SW 1271 (cell line): Measurements from ENCODE around the gene GALNS.

Source experiments
- DNase-seq, 2 experiments: peaks; one replicate each; lab custom pipeline; 2025; lab: John Stamatoyannopoulos, UW

Gene GALNS

DNA sequence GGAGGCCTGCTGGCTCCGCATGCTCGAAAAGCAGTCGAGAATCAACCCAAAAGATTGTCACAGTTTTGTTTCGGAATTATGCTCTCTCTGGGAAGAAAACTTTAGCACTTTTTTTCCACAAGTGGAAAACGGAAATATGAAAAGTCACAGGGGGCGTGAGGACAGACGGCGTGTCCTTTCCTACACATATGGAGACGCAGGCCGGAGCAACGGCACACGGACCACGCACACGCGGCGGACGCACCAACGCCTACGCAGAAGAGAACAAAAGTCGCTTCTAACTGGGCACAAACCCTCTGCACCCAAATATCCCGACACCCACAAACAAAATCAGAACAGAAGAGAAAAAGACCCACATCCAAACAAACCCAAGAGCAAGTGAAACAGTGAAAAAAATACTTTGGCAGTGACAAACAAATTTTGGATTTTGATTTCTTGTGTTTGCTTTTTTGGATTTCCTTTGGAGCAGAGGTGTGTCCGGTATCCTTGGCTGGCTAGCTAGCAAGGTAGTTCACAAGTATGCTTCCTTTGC, 19.0 kb upstream of the GALNS start:
- DNase-seq, result no peak

DNA sequence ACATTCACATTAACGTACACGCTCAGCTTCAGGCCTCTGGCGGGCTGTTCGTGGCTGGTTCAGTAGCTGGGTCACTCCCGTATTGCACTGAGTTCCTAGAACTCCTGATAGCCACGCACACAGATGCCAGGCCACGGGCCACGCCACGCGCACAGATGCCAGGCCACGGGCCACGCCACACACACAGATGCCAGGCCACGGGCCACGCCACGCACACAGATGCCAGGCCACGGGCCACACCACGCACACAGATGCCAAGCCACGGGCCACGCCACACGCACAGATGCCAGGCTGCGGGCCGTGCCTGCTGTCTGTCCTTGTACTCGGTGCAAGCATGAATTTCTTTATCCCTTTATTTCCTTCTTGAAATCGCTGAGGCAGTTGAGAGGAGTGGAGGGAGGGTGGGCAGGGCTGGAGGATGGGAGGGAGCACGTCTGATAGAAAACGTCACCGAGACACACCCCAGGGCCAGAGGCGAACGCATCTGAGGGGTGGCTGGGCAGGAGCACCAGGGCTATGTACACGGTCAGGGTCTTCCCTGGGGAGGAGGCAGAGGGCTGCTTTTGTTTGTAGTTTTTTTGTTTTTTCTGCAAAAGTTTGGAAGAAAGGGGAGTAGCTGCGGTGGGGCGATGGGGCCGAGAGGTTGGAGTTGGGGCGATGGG, 18.3 kb upstream of the GALNS start:
- DNase-seq, result no peak

DNA sequence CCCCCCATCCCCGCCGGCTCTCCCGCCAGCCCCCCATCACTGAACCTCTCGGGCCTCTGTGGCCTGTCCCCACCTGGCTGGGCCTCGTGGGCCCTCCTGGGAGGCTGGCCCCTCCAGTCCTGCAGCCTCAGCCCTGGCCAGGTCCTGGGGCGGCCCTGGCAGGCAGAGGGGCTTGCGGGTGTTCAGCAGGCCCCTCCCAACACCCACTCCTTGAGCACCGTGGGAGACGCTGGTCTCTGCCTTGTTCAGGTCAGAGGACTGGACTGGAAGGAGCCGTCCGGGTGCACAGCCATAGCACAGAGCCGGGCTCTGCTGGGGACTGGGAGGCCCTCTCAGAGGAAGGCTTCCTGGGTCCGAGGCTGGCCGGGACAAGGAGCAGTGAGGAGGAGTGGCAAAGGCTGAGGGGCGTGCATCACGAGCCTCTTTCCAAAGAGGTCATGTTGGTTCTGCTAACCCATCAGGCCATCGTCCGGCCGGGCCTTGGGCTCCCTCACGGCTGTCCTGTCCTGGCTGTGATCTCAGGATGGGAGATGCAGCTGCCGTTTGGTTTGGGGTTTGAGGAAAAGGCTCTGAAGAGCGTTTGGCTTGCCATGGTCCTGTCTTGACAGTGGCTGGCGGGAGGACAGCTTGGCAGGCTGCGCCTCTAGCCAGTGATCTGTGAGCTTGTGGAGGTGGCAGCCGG, 16.0 kb upstream of the GALNS start:
- DNase-seq, result no peak

DNA sequence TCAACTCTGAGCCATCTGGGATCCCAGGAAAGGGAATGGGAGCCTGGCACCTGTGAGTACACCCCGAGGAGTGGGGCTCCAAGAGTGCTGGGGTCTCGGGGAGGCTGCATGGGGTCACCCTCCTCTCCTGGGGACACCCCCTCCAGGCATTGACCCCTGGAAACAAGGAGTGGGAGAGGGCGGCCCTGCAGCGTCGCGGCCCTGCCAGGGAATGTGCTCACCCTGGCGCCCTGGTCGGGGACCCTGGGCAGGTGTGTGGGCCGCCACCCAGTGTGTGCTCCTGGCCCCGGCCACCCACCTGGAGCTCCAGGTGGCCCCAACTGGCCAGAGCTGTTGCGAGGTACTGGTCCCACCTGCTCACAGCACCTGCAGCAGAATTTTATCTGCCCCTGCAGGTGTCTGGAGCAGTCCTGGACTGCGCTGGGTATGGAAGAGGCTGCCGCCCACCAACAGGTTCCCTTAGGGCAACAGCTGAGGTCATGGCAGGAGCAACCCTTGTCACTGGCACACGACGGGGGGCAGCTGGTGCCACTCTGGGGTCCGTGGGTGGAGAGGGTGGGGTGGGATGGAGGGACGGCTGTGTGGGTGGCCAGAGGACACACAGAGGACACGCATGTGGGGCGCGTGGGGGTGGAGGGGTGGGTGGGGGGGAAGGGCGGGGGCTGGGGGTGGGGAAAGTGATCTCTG, 15.1 kb upstream of the GALNS start:
- DNase-seq, result no peak

DNA sequence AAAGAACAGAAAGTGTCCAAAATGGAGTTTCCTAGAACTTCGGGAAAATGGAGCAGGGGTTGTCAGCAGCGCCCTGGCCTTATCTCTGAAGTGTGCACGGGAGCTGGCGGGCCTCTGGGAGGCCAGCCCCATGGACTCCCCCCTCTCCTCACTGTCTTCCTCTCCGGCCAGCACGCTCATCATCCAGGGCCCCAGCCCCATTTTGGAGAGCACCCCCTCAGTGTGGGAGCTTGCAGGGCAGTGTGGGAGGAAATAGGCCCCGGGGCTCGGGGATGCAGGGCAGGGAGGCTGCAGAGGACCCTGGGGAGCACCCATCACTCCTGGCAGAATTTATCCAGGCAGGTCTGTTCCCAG, 14.6 kb upstream of the GALNS start:
- DNase-seq, result no peak

DNA sequence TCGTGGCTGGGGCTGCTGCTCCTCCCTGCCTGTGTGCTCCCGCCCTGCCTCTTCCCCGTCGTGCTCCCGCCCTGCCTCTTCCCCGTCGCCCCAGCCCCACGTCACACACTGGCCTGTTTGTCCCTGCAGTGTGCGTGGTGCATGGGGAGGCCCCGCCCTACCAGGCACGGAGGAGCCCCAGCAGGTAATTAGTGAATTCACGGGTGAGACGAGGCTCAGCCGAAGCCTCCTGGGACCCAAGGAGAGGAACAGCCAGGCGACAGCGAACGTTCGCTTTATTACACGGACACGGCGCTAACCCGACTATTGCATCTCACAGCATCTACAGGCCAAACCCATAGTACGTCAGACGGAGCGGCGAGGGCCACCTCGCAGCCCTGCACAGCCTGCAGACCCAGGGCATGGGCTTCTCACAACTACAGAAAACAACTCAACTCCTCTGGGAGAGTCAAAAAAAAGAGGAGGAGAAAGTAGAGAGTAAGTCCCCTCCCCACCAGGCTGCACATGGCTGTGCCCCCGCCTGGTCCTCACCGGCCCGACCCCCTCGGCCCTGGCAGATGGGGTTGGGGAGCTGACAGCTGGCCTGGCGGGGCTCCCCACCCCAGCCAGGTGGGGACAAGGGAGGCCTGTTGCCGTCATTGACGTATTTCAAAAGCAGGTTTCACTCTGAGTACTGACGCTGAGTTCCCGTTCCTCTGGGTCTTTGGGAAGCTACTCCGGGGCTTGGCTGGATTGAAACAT, 14.0 kb upstream of the GALNS start:
- no peak for DNase-seq

DNA sequence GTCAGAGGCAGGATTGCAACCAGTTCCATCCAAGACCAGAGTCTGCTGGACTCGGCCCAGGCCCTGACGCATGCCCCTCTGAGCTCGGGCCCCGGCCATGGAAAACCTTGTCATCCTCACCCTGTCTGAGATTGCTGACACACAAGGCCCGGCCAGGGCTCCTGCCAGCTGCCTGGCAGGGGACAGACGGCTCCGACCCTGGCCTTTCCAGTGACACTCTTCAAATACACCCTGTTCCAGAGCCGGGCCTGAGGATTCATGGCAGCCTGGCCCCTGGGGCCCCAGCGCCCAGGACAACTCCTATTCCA, 12.9 kb upstream of the GALNS start:
- DNase-seq, result no peak

DNA sequence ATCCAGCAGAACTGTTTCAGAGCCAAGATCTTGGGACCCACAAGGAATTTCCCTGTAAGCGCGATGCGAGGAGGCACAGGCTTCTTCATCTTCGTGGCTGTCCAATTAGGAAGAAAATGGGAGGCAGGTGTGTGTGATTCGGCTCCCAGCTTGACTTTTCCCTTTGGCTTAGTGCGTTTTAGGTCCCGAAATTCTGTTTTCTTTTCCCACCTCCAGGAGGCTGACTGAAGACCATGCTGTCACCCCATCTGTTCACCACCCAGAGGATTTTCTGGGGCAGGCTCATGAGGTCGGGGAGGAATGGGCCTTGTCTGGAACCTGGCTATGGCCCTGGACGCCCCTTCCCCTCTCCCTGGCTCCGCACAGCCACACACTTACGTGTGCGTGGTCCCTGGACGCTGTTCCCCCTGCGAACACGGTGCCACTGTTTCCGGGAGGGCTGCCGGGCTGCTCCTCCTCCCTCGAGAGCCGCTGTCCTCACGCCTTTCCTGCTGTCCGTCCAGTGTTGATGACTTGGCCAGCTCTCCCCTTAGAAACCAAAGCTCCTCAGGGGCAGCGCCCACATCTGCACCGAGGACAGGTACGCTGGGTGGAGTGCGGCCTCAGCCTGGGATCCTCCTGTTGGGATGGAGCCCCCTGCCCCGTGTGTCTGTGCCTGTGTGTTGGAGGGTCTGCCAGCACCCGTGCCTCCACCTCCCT, 12.4 kb upstream of the GALNS start:
- DNase-seq, result no peak

DNA sequence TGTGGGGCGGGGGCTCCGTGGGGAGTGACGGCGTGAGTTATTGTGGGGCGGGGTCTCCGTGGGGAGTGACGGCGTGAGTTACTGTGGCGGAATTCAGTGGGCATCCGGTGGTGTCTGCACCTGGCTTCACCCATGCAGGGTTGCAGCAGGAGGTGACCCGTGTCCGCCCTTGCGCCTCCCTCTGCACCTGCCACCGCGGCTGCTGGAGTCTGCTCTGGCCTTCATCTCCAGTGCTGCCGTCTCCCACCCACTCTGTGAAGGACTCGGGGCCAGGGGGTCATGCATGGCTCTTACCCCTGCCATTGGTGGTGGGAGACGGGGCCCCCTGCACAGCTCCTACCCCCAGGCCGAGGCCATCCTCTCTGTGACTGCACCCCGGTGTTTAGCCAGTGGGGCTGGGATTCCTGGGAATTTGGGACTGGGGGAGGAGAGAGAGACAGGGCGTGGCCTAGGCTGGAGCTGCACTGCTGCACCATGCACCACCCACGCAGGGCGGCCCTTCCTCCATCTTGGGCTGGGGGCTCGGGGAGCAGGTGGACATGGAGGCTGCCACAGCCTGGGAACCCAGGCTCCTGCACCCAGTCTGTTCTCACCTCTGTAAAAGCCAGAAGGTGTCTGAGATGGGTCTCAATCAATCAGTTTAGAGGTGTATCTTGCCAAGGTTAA, 11.0 kb upstream of the GALNS start:
- DNase-seq, result no peak

DNA sequence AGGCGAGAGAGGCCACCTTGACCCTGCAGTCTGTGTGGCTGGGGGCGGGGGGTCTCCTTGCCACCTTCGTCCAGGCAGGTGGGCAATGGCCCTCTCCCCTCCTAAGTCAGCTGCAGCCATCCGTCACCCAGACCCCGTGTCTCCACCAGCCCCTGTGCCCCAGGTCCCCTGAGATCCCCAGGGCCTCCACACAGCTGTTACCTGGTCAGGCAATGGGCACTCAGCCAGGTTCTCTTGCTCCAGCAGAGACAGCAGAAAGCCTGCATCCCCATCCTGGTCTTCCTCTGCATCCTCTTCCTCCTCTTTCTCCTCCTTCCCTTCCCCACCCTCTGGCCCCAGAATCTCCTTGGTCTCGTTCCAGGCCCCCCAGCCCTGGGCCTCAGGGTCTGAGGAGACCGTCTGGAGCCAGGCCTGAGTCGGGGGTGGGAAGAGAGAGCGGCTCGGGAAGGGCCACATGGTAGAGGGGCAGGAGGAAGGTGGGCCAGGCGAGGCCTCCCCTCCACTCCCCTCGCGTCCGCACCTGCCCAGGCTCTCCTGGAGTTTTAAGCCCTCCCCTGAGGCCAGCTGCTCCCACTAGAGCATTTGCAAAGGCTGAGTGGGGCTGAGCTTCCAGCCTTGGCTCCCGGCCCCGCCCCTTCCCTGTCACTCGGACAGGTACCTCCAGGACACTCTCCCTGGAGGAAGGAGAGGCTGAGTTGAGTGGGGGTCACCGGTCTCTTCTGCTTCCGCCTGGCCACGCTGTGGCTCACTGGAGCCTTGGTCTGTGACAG, 9.6 kb upstream of the GALNS start, which contains the start of gene PABPN1L:
PABPN1L (minus strand) TSS at position 510 of the 770 bp plus-strand sequence; CDS start at position 456, 54 bp downstream.
- no peak for DNase-seq

DNA sequence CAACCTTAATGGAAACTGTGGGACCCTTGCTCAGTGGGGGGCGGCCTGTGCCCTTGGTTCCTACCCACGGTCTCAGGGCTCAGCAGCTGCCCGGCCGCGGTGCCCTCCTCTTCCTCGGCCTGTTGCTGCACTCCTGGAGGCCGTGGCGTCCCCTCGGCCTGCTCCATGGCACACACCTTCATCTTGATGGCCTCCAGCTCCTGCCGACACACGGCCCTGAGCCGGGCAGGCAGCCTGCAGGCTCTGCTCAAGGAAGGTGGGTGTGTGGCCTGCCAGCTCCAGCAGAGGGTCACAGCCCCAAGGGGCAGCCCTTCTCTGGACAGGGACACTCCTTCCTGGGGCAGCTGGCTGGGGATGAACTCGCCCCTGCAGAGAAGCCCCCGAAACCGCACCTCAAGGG, 9.0 kb upstream of the GALNS start:
- DNase-seq, result no peak

DNA sequence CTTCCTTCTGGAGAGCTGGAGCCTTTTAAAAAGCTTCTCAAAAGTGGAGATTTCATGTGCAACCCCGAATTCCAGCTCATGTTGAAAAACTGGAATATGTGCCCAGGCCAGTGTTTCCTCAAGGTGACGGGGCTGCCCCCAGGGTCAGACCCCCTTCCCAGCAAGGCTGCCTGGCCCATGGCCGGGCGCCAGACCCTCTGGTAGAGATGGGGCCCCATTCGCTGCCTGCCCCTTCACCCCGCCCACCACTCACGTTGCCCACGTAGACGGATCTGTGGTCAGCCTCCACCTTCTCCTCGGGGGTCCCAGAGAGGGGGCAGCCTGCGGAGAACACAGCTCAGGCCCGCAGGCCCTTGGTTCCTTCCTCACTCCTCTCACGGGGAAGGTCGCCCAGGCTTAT, 8.6 kb upstream of the GALNS start:
- DNase-seq, result no peak

DNA sequence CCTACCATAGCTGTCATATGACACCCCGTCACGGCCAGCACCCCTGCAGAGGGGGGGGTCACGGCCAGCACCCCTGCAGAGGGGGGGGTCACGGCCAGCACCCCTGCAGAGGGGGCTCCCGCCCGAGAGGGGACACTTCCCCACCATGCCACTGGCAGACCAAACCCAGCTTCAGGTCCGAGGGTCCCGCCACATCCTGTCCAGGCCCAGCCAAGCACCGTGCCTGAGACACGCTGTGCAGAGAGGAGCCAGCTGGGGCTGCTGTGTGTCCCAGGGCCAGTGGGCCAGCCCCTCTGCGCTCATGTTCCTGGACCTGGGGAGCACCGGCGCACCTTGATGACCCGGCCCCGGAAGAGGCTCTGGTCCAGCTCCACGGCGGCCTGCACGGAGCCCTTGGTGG, 7.8 kb upstream of the GALNS start:
- no peak for DNase-seq

DNA sequence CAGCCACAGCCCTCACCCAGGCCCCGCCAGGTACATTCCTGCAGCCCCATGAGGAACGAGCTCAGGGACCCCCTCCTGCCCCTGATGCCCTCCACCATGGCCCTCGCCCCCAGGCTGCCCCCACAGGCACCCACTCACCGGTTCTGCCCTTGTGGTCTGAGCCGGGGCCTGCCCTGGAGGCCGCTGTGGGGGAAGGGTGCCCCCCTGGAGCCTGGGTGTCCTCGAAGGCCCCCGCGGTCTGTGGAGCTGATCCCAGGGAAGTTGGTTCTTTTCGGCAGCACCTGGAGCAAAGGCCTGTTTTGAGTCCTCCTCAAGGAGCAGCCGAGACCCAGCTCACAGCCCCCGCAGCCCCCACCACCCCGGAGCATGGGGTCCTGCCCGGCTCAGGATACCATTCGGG, 7.4 kb upstream of the GALNS start:
- no peak for DNase-seq

DNA sequence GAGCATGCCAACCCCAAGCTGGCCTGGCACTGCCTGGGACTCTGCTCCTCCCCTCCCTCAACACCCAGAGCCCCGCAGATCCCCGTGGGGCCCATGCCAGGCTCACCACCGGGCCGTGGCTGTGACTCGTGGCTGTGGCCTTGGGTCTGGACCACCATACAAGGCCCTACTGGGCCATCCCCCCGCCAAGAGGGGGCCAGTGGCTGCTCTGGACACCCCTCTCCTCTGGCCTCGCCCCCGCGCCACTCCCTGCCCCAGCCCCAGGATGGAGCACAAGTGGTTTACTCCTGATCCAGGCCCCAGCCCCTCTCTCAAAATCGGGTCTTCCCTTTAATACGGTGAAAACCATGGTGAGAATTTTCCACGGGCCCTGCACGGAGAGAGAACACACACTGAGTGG, 6.7 kb upstream of the GALNS start:
- no peak for DNase-seq

DNA sequence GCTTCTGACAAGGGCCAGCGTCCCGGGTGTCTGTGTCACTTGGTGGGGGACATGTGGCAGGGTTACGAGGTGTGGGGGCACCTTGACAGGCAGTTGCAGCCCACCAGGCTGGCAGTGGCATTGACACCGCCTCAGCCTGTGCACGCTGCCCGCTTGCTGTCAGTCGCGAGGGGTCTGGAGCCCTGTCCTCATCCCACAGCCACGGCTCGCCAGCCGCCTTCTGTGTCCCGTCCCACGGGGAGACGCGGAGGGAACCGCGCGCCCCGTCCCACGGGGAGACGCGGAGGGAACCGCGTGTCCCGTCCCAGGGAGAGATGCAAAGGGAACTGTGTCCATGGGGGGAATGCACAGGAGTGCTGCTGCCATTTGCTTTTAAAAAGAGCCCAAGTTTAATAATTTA, 6.2 kb upstream of the GALNS start:
- DNase-seq, result no peak

DNA sequence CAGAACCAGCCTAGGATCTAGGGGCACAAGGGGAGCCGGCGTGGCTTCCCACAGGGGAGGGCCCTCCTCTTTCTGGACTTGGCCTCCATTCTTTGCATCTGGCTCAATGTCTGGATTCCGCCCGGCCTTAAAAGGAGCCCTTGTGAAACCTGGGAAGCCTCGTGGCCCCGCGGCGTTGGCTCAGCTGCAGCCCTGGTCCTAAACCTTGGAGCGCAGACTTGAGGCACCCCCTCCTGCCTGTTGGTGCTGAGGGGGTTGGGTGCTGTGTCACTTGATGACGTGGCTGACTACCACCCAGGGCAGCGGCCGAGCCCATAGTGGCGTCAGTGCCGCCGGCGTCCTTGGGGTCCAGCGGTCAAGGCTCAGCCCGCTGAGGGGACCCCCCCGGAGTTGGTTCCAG, 4.6 kb upstream of the GALNS start:
- no peak for DNase-seq

DNA sequence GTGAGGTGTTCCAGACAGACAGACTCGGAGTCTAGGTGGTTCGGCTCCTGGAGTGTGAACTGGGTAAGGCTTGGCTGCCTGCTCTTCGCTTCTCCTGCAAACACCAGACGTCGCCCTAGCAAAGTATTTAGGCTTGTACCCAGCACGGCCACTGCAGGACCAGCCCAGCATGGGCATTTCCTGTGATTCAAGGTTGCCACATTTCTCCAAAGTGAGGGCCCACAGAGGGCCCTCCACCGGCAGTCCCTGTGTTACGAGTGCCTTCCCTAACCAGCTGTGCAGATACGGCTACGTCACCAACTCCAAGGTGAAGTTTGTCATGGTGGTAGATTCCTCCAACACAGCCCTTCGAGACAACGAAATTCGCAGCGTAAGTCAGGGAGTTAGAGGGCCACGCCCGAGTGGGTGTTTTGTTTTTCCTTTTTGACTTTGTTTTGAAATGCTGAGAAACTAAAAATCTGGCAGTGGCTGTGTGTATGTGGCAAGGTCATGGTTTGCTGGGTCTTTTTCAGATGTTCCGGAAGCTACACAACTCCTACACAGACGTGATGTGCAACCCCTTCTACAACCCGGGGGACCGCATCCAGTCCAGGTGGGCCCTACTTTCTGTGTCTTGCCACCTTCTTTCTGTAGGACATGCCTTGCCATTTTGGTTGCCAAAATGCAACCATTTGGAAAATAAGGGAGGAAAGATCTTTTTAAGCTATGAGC, 2.8 kb upstream of the GALNS start:
- DNase-seq, result no peak

DNA sequence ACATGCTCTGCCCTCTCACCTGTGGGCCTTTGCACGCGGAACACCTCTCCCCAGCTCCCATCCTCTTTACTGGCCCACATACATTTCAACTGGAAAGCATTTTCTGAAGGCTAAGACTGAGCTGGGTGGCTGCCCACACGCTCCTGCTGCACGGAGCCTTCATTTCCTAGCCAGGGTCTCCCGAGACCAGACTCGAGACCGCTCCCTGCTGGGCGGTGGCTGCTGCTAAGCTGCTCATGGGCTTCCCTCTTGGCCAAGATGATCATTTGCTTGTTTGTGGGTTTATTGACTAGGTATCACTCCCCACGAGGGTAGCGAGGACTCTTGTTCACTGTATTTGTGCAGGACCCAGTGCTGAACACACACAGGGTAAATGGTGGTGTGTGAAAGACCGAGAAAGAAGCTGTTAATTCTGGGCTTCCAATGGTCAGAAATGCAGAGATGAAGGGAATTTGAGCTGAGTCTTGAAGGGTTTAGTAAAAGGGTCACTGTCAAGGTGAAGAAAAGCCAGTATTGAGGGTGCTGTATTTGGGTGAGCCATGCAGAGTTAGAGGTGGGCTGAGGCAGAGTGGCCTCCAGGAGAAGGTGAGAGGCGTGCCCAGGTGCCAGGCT, 1.1 kb upstream of the GALNS start:
- DNase-seq, result peak in 1 of 2 experiments; percentile 46
